Right atrium auricular region (tissue), 2 donors: Measurements from ENCODE around the gene PRPSAP1. TPM values are rescaled to one million over a fixed set of nuclear protein-coding genes. Genes with fewer than 3 reads are reported as not detected.
A peak's percentile ranks its signal among the peaks of the same experiment; 100 is the strongest.

ENCODE experiments used
- DNase-seq: peaks from one replicate; pipeline ENCODE4 v3.0.0-alpha.2; 2019; ENCODE audit warnings: low spot score
- H3K27ac ChIP-seq, 2 donors: fragments of 200-600 bp; sonication (generic); 1 replicate in 1 of 2; 2 replicates in 1 of 2; pipeline ENCODE4 v1.5.1; 2016 to 2019
- H3K27me3 ChIP-seq, 2 donors: fragments of 200-600 bp; sonication (generic); one replicate each; pipeline versions ENCODE4 v1.5.1 to v1.6.0; 2017 to 2019
- H3K36me3 ChIP-seq: fragments of 200-600 bp; sonication (generic); one replicate; pipeline ENCODE4 v1.5.1; 2016
- H3K4me1 ChIP-seq, 2 donors: fragments of 200-600 bp; sonication (generic); one replicate each; pipeline versions ENCODE4 v1.5.1 to v1.6.0; 2017 to 2019
- H3K4me3 ChIP-seq, 2 donors: fragments of 200-600 bp; sonication (generic); 1 replicate in 1 of 2; 2 replicates in 1 of 2; pipeline ENCODE4 v1.5.1; 2017 to 2019; ENCODE audit warnings: mild to moderate bottlenecking in 1 of 2, moderate library complexity in 1 of 2
- H3K9me3 ChIP-seq, 2 donors: fragments of 200-600 bp; sonication (generic); one replicate each; pipeline ENCODE4 v1.5.1; 2019
- total RNA-seq, 2 donors: library from RNA; depleted of rRNA; stranded (reverse); fragments of >200 nt; gene quantifications; one replicate each; pipeline ENCODE4 v1.1.0, GENCODE V29; 2016
- TF ChIP-seq, protein P1 (sequence below), 2 donors: fragments of 200-600 bp; sonication (generic); IDR thresholded peaks; one replicate each; pipeline ENCODE4 v1.5.1; 2019; ENCODE audit warnings: antibody characterized with exemption in 2 of 2

The PRPSAP1 gene
- total RNA-seq, 2 donors from 2014 or later: 33.7 to 34.0 TPM

DNA sequence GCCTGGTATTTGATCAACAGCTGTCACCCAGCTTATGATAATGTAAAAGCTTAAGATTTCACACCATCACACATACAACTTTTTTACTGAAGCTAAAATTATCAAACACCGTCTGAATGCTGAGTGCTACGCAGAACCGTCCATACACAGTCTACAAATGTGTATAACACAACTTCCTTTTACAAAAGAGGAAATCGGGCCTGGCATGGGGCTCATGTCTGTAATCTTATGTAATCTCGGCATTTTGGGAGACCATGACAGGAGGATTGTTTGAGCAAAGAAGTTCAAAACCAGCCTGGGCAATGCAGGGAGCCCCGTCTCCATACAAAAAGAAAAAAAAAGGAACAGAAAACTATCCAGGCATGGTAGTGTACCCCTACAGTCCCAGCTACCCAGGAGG is 26.0 kb downstream of the PRPSAP1 start:
- Histone ChIP-seq H3K4me1 (peaks cover 0 to 5% of the 10 kb centered on the region in 2 donors), H3K27ac (no peak overlapping the region), H3K27me3 (no peaks in the 10 kb centered on the region), H3K4me3 (no peak overlapping the region), H3K36me3 (peaks cover 49% of the 10 kb centered on the region), H3K9me3 (no peaks in the 10 kb centered on the region)
- TF ChIP-seq, protein P1, sequence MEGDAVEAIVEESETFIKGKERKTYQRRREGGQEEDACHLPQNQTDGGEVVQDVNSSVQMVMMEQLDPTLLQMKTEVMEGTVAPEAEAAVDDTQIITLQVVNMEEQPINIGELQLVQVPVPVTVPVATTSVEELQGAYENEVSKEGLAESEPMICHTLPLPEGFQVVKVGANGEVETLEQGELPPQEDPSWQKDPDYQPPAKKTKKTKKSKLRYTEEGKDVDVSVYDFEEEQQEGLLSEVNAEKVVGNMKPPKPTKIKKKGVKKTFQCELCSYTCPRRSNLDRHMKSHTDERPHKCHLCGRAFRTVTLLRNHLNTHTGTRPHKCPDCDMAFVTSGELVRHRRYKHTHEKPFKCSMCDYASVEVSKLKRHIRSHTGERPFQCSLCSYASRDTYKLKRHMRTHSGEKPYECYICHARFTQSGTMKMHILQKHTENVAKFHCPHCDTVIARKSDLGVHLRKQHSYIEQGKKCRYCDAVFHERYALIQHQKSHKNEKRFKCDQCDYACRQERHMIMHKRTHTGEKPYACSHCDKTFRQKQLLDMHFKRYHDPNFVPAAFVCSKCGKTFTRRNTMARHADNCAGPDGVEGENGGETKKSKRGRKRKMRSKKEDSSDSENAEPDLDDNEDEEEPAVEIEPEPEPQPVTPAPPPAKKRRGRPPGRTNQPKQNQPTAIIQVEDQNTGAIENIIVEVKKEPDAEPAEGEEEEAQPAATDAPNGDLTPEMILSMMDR (IDR thresholded peaks at IDR 0.05): no peak
- no peak for DNase-seq

DNA sequence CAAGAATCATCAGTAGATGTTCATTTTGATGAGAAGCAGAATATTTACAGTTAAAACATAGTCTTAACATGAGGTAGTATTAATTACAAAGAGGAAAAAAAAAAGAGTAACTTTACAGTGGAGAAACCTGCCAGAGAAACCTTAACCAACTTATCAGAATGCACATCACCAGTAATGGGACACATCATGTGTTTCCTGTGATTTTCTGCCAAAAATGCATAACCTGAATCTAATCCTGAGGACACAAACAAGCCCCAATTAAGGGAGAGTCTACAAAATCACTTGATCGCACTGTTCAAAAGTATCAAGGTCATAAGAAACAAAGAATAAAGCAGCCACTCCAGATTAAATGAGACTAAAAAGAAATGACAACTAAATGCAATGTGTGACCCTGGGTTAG is 27.4 kb downstream of the PRPSAP1 start:
- no peaks in the 10 kb centered on the region for H3K27me3 ChIP-seq
- no peak for DNase-seq
- TF ChIP-seq, protein P1 (IDR thresholded peaks at IDR 0.05): no peak
- no peak overlapping the region for H3K4me3 ChIP-seq
- peaks cover 0 to 5% of the 10 kb centered on the region in 2 donors for H3K4me1 ChIP-seq
- no peak overlapping the region for H3K27ac ChIP-seq
- peaks cover 43% of the 10 kb centered on the region for H3K36me3 ChIP-seq
- H3K9me3 ChIP-seq: no peaks in the 10 kb centered on the region

DNA sequence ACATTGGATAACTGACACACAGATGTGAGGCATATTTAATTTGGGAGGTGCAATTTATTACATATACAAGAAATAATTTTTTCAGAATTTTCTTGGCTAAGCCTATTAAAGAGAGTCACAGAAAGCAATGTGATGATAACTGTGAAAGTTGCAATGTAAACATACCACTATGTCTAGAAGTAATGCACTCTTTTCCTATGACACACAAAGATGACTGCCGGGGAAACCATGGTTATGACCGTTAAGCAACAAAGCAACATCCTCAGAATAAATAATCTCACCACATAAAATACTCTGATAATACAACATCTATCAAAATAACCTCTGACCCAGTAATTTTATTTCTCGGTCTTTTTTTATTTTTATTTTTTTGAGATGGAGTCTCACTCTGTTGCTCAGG is 35.1 kb downstream of the PRPSAP1 start:
- H3K4me1 ChIP-seq: no peaks in the 10 kb centered on the region
- H3K27ac ChIP-seq: no peak overlapping the region
- H3K36me3 ChIP-seq: peaks cover 14% of the 10 kb centered on the region
- no peak overlapping the region for H3K4me3 ChIP-seq
- H3K9me3 ChIP-seq: no peaks in the 10 kb centered on the region
- DNase-seq: no peak
- H3K27me3 ChIP-seq: no peaks in the 10 kb centered on the region
- TF ChIP-seq, protein P1 (IDR thresholded peaks at IDR 0.05): no peak

DNA sequence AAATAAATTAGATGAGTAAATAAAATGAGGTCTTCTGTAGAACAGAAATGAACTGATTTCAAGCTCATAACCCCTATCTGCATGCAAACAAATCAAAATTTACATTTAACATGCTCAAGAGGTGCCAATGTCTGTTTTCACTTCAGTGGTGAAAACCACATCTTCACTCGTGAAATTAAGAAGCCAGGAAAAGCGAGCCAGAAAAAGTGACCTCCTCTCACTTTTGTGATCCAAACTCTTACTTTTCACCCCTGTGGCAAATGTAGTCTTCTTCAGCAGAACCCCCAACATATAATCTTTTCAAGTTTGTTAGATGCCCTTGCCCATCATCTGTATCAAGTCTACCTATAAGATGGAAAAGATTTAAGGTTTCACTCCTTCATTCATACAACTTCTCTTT is 36.2 kb downstream of the PRPSAP1 start:
- no peak for DNase-seq
- H3K9me3 ChIP-seq: no peaks in the 10 kb centered on the region
- H3K27me3 ChIP-seq: no peaks in the 10 kb centered on the region
- TF ChIP-seq, protein P1 (IDR thresholded peaks at IDR 0.05): no peak
- no peaks in the 10 kb centered on the region for H3K4me1 ChIP-seq
- peaks cover 25% of the 10 kb centered on the region for H3K36me3 ChIP-seq
- H3K4me3 ChIP-seq: no peak overlapping the region
- no peak overlapping the region for H3K27ac ChIP-seq

DNA sequence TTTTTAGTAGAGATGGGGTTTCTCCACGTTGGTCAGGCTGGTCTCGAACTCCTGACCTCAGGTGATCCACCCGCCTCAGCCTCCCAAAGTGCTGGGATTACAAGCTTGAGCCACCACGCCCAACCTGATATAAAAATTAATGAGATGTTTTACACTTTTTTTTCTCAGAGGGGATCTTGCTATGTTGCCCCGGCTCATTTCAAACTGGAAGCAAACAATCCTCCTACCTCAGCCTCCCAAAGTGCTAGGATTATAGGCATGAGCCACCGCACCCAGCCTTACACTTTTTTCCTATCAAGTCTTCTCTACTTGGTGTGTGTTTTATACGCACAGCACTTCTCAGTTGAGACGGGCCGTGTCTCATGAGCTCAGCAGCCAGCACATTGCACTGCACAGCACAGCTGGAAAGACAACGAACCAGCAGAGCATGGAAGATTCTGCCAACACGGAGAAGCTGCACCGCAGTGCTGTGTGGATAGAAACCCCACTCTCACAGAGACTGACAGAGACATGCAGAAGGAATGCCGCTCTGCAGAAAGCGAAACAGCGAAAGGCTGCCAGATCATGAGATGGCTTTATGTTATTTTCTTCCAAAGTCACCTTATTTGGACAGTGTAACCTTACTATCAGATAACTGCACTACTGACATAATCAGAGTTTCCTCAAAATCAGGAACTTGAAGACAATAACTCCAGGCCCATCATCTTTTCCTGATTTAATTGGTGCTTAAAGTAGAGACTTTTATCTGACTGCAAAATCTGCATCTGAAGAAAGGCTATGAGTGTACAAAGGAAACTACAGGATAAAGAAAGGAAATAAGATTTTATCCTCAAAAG is 39.1 kb downstream of the PRPSAP1 start:
- DNase-seq: no peak

More for the DNA sequence above, 39.1 kb downstream of the PRPSAP1 start:
- TF ChIP-seq, protein P1 (IDR thresholded peaks at IDR 0.05): no peak
- H3K36me3 ChIP-seq: peaks cover 33% of the 10 kb centered on the region
- H3K4me3 ChIP-seq: no peak overlapping the region
- H3K4me1 ChIP-seq: no peaks in the 10 kb centered on the region
- H3K27ac ChIP-seq: peak overlapping the region; percentile 13 to 38
- no peaks in the 10 kb centered on the region for H3K9me3 ChIP-seq
- no peaks in the 10 kb centered on the region for H3K27me3 ChIP-seq
